ENCODE results near the gene PRRC2A.

PRRC2A gene

GRCh38 chr6:31622684-31623091 lies 2.2 kb downstream of the PRRC2A start:
- no peaks in the 10 kb centered on the region for H3K27me3 Mint-ChIP-seq
- peak overlapping the region in 1 of 2 donors; percentile 85 for H3K4me3 Mint-ChIP-seq
- H3K4me1 Mint-ChIP-seq (ENCODE audit: low read depth in 2 of 2): peaks cover 21 to 31% of the 10 kb centered on the region in 2 donors
- ATAC-seq (replicated peaks) (no peak), DNase-seq (no peak)
- peaks cover 72% of the 10 kb centered on the region for H3K36me3 Mint-ChIP-seq (ENCODE audit: insufficient read depth)
- peak overlapping the region; percentile 90 to 92 for H3K27ac Mint-ChIP-seq
- H3K9me3 Mint-ChIP-seq: no peaks in the 10 kb centered on the region

- no peaks in the 10 kb centered on the region for H3K27me3 Mint-ChIP-seq
- H3K27ac Mint-ChIP-seq: no peak overlapping the region
- H3K4me1 Mint-ChIP-seq (ENCODE audit: low read depth in 2 of 2): peaks cover 21 to 33% of the 10 kb centered on the region in 2 donors
- DNase-seq: no peak
- no peak for ATAC-seq (replicated peaks)
- peaks cover 76% of the 10 kb centered on the region for H3K36me3 Mint-ChIP-seq (ENCODE audit: insufficient read depth)
- no peaks in the 10 kb centered on the region for H3K9me3 Mint-ChIP-seq
- no peak overlapping the region for H3K4me3 Mint-ChIP-seq
Observed at GRCh38 chr6:31624070-31624469, 3.6 kb downstream of the PRRC2A start.

- H3K9me3 Mint-ChIP-seq: no peaks in the 10 kb centered on the region
- no peak for ATAC-seq (replicated peaks)
- DNase-seq: no peak
- H3K36me3 Mint-ChIP-seq (ENCODE audit: insufficient read depth): peaks cover 86% of the 10 kb centered on the region
- H3K4me3 Mint-ChIP-seq: no peak overlapping the region
- no peak overlapping the region for H3K27ac Mint-ChIP-seq
- no peaks in the 10 kb centered on the region for H3K27me3 Mint-ChIP-seq
- H3K4me1 Mint-ChIP-seq (ENCODE audit: low read depth in 2 of 2): peaks cover 16 to 23% of the 10 kb centered on the region in 2 donors
Observed at GRCh38 chr6:31626952-31627351, 6.4 kb downstream of the PRRC2A start.

GRCh38 chr6:31627690-31628287 lies 7.3 kb downstream of the PRRC2A start:
- ATAC-seq (replicated peaks) (no peak), DNase-seq (no peak)
- Mint-ChIP-seq H3K4me3 (no peak overlapping the region), H3K4me1 (ENCODE audit: low read depth in 2 of 2) (peaks cover 9 to 16% of the 10 kb centered on the region in 2 donors), H3K9me3 (no peaks in the 10 kb centered on the region), H3K27ac (no peak overlapping the region), H3K27me3 (no peaks in the 10 kb centered on the region), H3K36me3 (ENCODE audit: insufficient read depth) (peaks cover 90% of the 10 kb centered on the region)

GRCh38 chr6:31629014-31629413 lies 8.5 kb downstream of the PRRC2A start:
- H3K4me1 Mint-ChIP-seq (ENCODE audit: low read depth in 2 of 2): peaks cover 10 to 13% of the 10 kb centered on the region in 2 donors
- H3K27me3 Mint-ChIP-seq: no peaks in the 10 kb centered on the region
- no peaks in the 10 kb centered on the region for H3K9me3 Mint-ChIP-seq
- DNase-seq (no peak), ATAC-seq (replicated peaks) (no peak)
- H3K36me3 Mint-ChIP-seq (ENCODE audit: insufficient read depth): peaks cover 89% of the 10 kb centered on the region
- H3K27ac Mint-ChIP-seq: no peak overlapping the region
- H3K4me3 Mint-ChIP-seq: no peak overlapping the region

- Mint-ChIP-seq H3K36me3 (ENCODE audit: insufficient read depth) (peaks cover 91% of the 10 kb centered on the region), H3K4me1 (ENCODE audit: low read depth in 2 of 2) (peaks cover 10 to 13% of the 10 kb centered on the region in 2 donors), H3K27me3 (no peaks in the 10 kb centered on the region), H3K9me3 (no peaks in the 10 kb centered on the region), H3K4me3 (no peak overlapping the region), H3K27ac (peak overlapping the region in 1 of 2 donors; percentile 84)
- ATAC-seq (replicated peaks) (no peak), DNase-seq (no peak)
Observed at GRCh38 chr6:31630177-31630934, 9.8 kb downstream of the PRRC2A start.

GRCh38 chr6:31631209-31631608 lies 10.7 kb downstream of the PRRC2A start:
- H3K4me1 Mint-ChIP-seq (ENCODE audit: low read depth in 2 of 2): peaks cover 8 to 9% of the 10 kb centered on the region in 2 donors
- DNase-seq (no peak), ATAC-seq (replicated peaks) (no peak)
- H3K4me3 Mint-ChIP-seq: no peak overlapping the region
- H3K9me3 Mint-ChIP-seq: no peaks in the 10 kb centered on the region
- peak overlapping the region in 1 of 2 donors; percentile 84 for H3K27ac Mint-ChIP-seq
- H3K27me3 Mint-ChIP-seq: no peaks in the 10 kb centered on the region
- H3K36me3 Mint-ChIP-seq (ENCODE audit: insufficient read depth): peaks cover 91% of the 10 kb centered on the region

- no peak for ATAC-seq (replicated peaks)
- Mint-ChIP-seq H3K4me3 (no peak overlapping the region), H3K36me3 (ENCODE audit: insufficient read depth) (peaks cover 91% of the 10 kb centered on the region), H3K27me3 (no peaks in the 10 kb centered on the region), H3K9me3 (no peaks in the 10 kb centered on the region), H3K4me1 (ENCODE audit: low read depth in 2 of 2) (peaks cover 8 to 9% of the 10 kb centered on the region in 2 donors), H3K27ac (peak overlapping the region in 1 of 2 donors; percentile 84)
- DNase-seq: no peak
Observed at GRCh38 chr6:31631681-31632278, 11.3 kb downstream of the PRRC2A start.

- Mint-ChIP-seq H3K4me1 (ENCODE audit: low read depth in 2 of 2) (peaks cover 5 to 8% of the 10 kb centered on the region in 2 donors), H3K27me3 (no peaks in the 10 kb centered on the region), H3K4me3 (no peak overlapping the region), H3K27ac (peak overlapping the region; percentile 71 to 84), H3K36me3 (ENCODE audit: insufficient read depth) (peaks cover 91% of the 10 kb centered on the region), H3K9me3 (no peaks in the 10 kb centered on the region)
- DNase-seq (no peak), ATAC-seq (replicated peaks) (no peak)
Observed at GRCh38 chr6:31632279-31632946, 11.9 kb downstream of the PRRC2A start.

- Mint-ChIP-seq H3K4me1 (ENCODE audit: low read depth in 2 of 2) (peaks cover 0 to 5% of the 10 kb centered on the region in 2 donors), H3K9me3 (no peaks in the 10 kb centered on the region), H3K27me3 (no peaks in the 10 kb centered on the region), H3K27ac (peak overlapping the region in 1 of 2 donors; percentile 71), H3K36me3 (ENCODE audit: insufficient read depth) (peaks cover 91% of the 10 kb centered on the region), H3K4me3 (no peak overlapping the region)
- DNase-seq (no peak), ATAC-seq (replicated peaks) (no peak)
Observed at GRCh38 chr6:31633447-31633846, 12.9 kb downstream of the PRRC2A start.

GRCh38 chr6:31634131-31634530 lies 13.6 kb downstream of the PRRC2A start:
- Mint-ChIP-seq H3K36me3 (ENCODE audit: insufficient read depth) (peaks cover 95% of the 10 kb centered on the region), H3K27ac (no peak overlapping the region), H3K4me1 (ENCODE audit: low read depth in 2 of 2) (peaks cover 0 to 5% of the 10 kb centered on the region in 2 donors), H3K4me3 (no peak overlapping the region), H3K27me3 (no peaks in the 10 kb centered on the region), H3K9me3 (no peaks in the 10 kb centered on the region)
- ATAC-seq (replicated peaks) (no peak), DNase-seq (no peak)

GRCh38 chr6:31634969-31635575 lies 14.6 kb downstream of the PRRC2A start:
- Mint-ChIP-seq H3K36me3 (ENCODE audit: insufficient read depth) (peaks cover 86% of the 10 kb centered on the region), H3K4me3 (no peak overlapping the region), H3K9me3 (no peaks in the 10 kb centered on the region), H3K27ac (peak overlapping the region in 1 of 2 donors; percentile 9), H3K27me3 (no peaks in the 10 kb centered on the region), H3K4me1 (ENCODE audit: low read depth in 2 of 2) (peaks cover 3 to 5% of the 10 kb centered on the region in 2 donors)
- no peak for ATAC-seq (replicated peaks)
- no peak for DNase-seq
